K562 (cell line): ENCODE data around the gene ADAMTS2. TPM values are rescaled to one million over a fixed set of nuclear protein-coding genes. Genes with fewer than 3 reads are reported as not detected.

Experiments used
- ATAC-seq: fragments of 200-7000 bp; cut with Tn5 transposase; 3 replicates; pipeline ENCODE4 v1.9.1; 2020; ENCODE audit warnings: moderate library complexity
- BruUV-seq: library from RNA; stranded (reverse); fragments of 400-500 nt; replicated peaks from 2 replicates; lab custom pipeline; 2021; lab: Mats Ljungman, UMichigan
- CTCF ChIA-PET: fragments of 300-600 bp; formaldehyde crosslinking; extraction: SDS; loops from one replicate; lab custom pipeline; 2021; ENCODE audit warnings: low intra/inter-chr PET ratio; lab: Yijun Ruan, JAX
- POLR2A ChIA-PET: fragments of 300-600, 350-650 bp; sonication (Branson Sonifier 250); formaldehyde crosslinking; extraction: SDS; loops from one replicate; lab custom pipeline; 2021; ENCODE audit warnings: antibody characterized with exemption, inconsistent platforms; lab: Yijun Ruan, JAX
- DNase-seq, 4 experiments: peaks; one replicate each; pipeline versions ENCODE4 v3.0.0 to v3.0.0-alpha.2; 2011 to 2018; ENCODE audit warnings: low spot score in 3 of 4, mixed read lengths in 3 of 4; ENCODE audit errors: extremely low read depth in 1 of 4
- FAIRE-seq: peaks from 2 replicates; lab custom pipeline; 2011; peaks lifted over from hg19 to GRCh38; lab: Jason Lieb, UNC
- H2AFZ ChIP-seq: 2 replicates; pipeline ENCODE4 v1.6.0; 2011; ENCODE audit warnings: low read depth, low read length, control low read depth, inconsistent platforms
- H3K27ac ChIP-seq: fragments of 200-600 bp; 3 replicates; pipeline ENCODE4 v1.8.0; 2011; ENCODE audit warnings: low read depth, mild to moderate bottlenecking, control low read depth, inconsistent platforms, low read length, moderate library complexity, mixed read lengths; ENCODE audit errors: extremely low read depth
- H3K27me3 ChIP-seq, 2 experiments: fragments of 300-600 bp in 1 of 2; 2 replicates in 1 of 2; 3 replicates in 1 of 2; pipeline versions ENCODE4 v1.6.0 to v1.8.0; 2011; ENCODE audit warnings: inconsistent platforms in 2 of 2, low read length in 2 of 2, mild to moderate bottlenecking in 1 of 2, mixed read lengths in 1 of 2, moderate library complexity in 1 of 2; ENCODE audit not compliant: control insufficient read depth in 2 of 2, insufficient read depth in 2 of 2
- H3K36me3 ChIP-seq: fragments of 300-600 bp; 3 replicates; pipeline ENCODE4 v1.8.0; 2011; ENCODE audit warnings: mild to moderate bottlenecking, low read length, inconsistent platforms; ENCODE audit not compliant: control insufficient read depth, insufficient read depth
- H3K4me1 ChIP-seq, 2 experiments: fragments of 200-600 bp in 1 of 2; replicated peaks in 1 of 2; 2 replicates in 1 of 2; 3 replicates in 1 of 2; pipeline versions ENCODE4 v1.5.1 to v1.8.0; 2011; ENCODE audit warnings: inconsistent platforms in 2 of 2, low read length in 2 of 2, mild to moderate bottlenecking in 1 of 2, mixed read lengths in 1 of 2, moderate library complexity in 1 of 2; ENCODE audit not compliant: control insufficient read depth in 2 of 2, insufficient read depth in 2 of 2
- H3K4me2 ChIP-seq: 2 replicates; pipeline ENCODE4 v1.6.1; 2011; ENCODE audit warnings: low read length, control low read depth, inconsistent platforms, mixed read lengths; ENCODE audit not compliant: insufficient read depth
- H3K4me3 ChIP-seq: fragments of 200-600 bp; sonication (generic), shearing (Covaris generic); 2 replicates; pipeline ENCODE4 v1.5.1; 2016; ENCODE audit warnings: control low read depth, inconsistent platforms
- H3K79me2 ChIP-seq: fragments of 200-600 bp; 3 replicates; pipeline ENCODE4 v1.8.0; 2011; ENCODE audit warnings: low read length, inconsistent platforms; ENCODE audit not compliant: control insufficient read depth, insufficient read depth
- H3K9ac ChIP-seq, 2 experiments: 2 replicates each; pipeline versions ENCODE4 v1.6.0 to v1.6.1; 2011; ENCODE audit warnings: low read depth in 2 of 2, low read length in 2 of 2, control low read depth in 1 of 2, inconsistent platforms in 1 of 2, mild to moderate bottlenecking in 1 of 2, mixed read lengths in 1 of 2; ENCODE audit not compliant: insufficient read depth in 1 of 2
- H3K9me1 ChIP-seq: one replicate; pipeline ENCODE4 v1.6.0; 2011; ENCODE audit warnings: inconsistent platforms, mild to moderate bottlenecking, low read length, moderate library complexity; ENCODE audit not compliant: control insufficient read depth, insufficient read depth
- H3K9me3 ChIP-seq: replicated peaks from 2 replicates; pipeline ENCODE4 v1.5.1; 2011; ENCODE audit warnings: low read depth, low read length, inconsistent platforms; ENCODE audit not compliant: control insufficient read depth, insufficient read depth
- H4K20me1 ChIP-seq: replicated peaks from 2 replicates; pipeline ENCODE4 v1.6.1; 2011; ENCODE audit warnings: low read length, inconsistent platforms, mixed read lengths; ENCODE audit not compliant: control insufficient read depth, insufficient read depth
- CREM ChIP-seq: IDR thresholded peaks from 2 replicates; pipeline ENCODE4 v1.6.1; 2014; ENCODE audit warnings: antibody characterized with exemption, low read depth
- EHMT2 ChIP-seq: fragments of 450-650 bp; IDR thresholded peaks from 2 replicates; pipeline ENCODE4 v1.6.1; 2018; ENCODE audit warnings: antibody characterized with exemption
- HMGXB4 ChIP-seq: sonication (generic); formaldehyde crosslinking; IDR thresholded peaks from 2 replicates; pipeline ENCODE4 v1.8.1; 2023; ENCODE audit warnings: mild to moderate bottlenecking, missing genetic modification reagents
- SP1 ChIP-seq: sonication (generic); formaldehyde crosslinking; IDR thresholded peaks from 2 replicates; pipeline ENCODE4 v1.8.1; 2022; ENCODE audit warnings: mild to moderate bottlenecking, missing genetic modification reagents
- USF2 ChIP-seq: sonication (generic); formaldehyde crosslinking; IDR thresholded peaks from 2 replicates; pipeline ENCODE4 v1.5.0; 2020; ENCODE audit warnings: missing genetic modification reagents
- WGBS: fragments of 100-300 bp; shearing (Covaris generic); methylation state at CpG from one replicate; pipeline ENCODE4 v1.1.6; 2016; ENCODE audit warnings: low coverage, mixed read lengths; ENCODE audit not compliant: insufficient coverage; ENCODE audit errors: missing lambda C conversion rate; 5-methylcytosine and 5-hydroxymethylcytosine counted together
- in situ Hi-C: fragments of 300-500 bp; cut with MboI; formaldehyde crosslinking; loops from 4 replicates; pipeline ENCODE4 v1.15.0; 2018; ENCODE audit warnings: inconsistent platforms, mixed read lengths
- intact Hi-C: fragments of 100-400 bp; cut with micrococcal nuclease; formaldehyde crosslinking; loops from 2 replicates; pipeline ENCODE4 v1.14.2; 2022
- polyA plus RNA-seq, 8 experiments: library from polyadenylated mRNA; depleted of rRNA in 4 of 8; stranded (reverse) in 5 of 8; unstranded in 3 of 8; fragments of >200 nt; fragmentation: Nextera tagmentation in 2 of 8; fragmentation: Illumina TruSeq in 1 of 8; extraction: Ambion mirVana in 2 of 8; extraction: Trizol in 1 of 8; gene quantifications; 2 replicates each; pipeline versions ENCODE4 v1.2.1 to v1.2.3, GENCODE V29; 2011 to 2014; ENCODE audit warnings: inconsistent platforms in 1 of 8, missing spikeins in 1 of 8
- total RNA-seq, 7 experiments: library from RNA; depleted of rRNA in 6 of 7; stranded (reverse); fragments of >200 nt in 6 of 7; fragmentation: Illumina TruSeq in 2 of 7; extraction: Trizol in 2 of 7; gene quantifications; 2 replicates each; pipeline versions ENCODE4 v1.2.1 to v1.2.3, GENCODE V29; 2011 to 2021; ENCODE audit warnings: low replicate concordance in 1 of 7
- TF ChIP-seq, protein P1 (sequence below), 2 experiments: fragments of 450-650 bp in 1 of 2; sonication (generic) in 1 of 2; formaldehyde crosslinking in 1 of 2; IDR thresholded peaks; 2 replicates each; pipeline versions ENCODE4 v1.7.1 to v1.9.0; 2016 to 2022; ENCODE audit warnings: inconsistent platforms in 1 of 2, mild to moderate bottlenecking in 1 of 2, missing genetic modification reagents in 1 of 2
- TF ChIP-seq, protein P2 (sequence below): sonication (generic); formaldehyde crosslinking; IDR thresholded peaks from 2 replicates; pipeline ENCODE4 v1.9.0; 2022; ENCODE audit warnings: mild to moderate bottlenecking, missing genetic modification reagents

The ADAMTS2 gene
- total and polyA plus RNA-seq, 9 of the 15 experiments (the other 6 are each of a cell fraction or from before 2014, with no cell fraction given): not detected

GRCh38 chr5:179161901-179162300 is 183.4 kb downstream of the ADAMTS2 start (continued):
- TF ChIP-seq HMGXB4 (CRISPR knock-in tag): no peak

GRCh38 chr5:179160584-179160983 is 184.7 kb downstream of the ADAMTS2 start:
- Histone ChIP-seq H3K4me2 (no peak overlapping the region), H3K36me3 (no peaks in the 10 kb centered on the region), H2AFZ (no peak overlapping the region), H3K4me3 (no peak overlapping the region), H3K4me1 (no peaks in the 10 kb centered on the region), H4K20me1 (no peaks in the 10 kb centered on the region), H3K9me3 (no peaks in the 10 kb centered on the region), H3K79me2 (no peaks in the 10 kb centered on the region), H3K27ac (no peak overlapping the region), H3K27me3 (peaks cover 3 to 65% of the 10 kb centered on the region in 2 experiments; a peak in 3 of 5 replicates), H3K9ac (no peak overlapping the region), H3K9me1 (no peaks in the 10 kb centered on the region)
- FAIRE-seq (no peak), ATAC-seq (peak; percentile 41; the same call in 1 of the 3 replicates), DNase-seq (peak in 1 of 4 experiments; percentile 25)
- BruUV-seq: no TSS peak
- intact Hi-C loops (no loop called here), in situ Hi-C loops (no loop called here)
- WGBS: 2% methylated on average over 3 of the region's 3 CpGs
- CTCF ChIA-PET: no interaction called here
- POLR2A ChIA-PET: interaction anchor here (1.1 kb wide), 1 partner anchor 9 kb away, joined by 3 read pairs; no protein-coding TSS in a partner anchor
- no peak for TF ChIP-seq SP1 (CRISPR knock-in tag)
- TF ChIP-seq EHMT2: 0 out of 2 replicates have a peak, but pooled peaks have one; percentile 13
- TF ChIP-seq USF2 (CRISPR knock-in tag): peak; percentile 67
- TF ChIP-seq, protein P1, sequence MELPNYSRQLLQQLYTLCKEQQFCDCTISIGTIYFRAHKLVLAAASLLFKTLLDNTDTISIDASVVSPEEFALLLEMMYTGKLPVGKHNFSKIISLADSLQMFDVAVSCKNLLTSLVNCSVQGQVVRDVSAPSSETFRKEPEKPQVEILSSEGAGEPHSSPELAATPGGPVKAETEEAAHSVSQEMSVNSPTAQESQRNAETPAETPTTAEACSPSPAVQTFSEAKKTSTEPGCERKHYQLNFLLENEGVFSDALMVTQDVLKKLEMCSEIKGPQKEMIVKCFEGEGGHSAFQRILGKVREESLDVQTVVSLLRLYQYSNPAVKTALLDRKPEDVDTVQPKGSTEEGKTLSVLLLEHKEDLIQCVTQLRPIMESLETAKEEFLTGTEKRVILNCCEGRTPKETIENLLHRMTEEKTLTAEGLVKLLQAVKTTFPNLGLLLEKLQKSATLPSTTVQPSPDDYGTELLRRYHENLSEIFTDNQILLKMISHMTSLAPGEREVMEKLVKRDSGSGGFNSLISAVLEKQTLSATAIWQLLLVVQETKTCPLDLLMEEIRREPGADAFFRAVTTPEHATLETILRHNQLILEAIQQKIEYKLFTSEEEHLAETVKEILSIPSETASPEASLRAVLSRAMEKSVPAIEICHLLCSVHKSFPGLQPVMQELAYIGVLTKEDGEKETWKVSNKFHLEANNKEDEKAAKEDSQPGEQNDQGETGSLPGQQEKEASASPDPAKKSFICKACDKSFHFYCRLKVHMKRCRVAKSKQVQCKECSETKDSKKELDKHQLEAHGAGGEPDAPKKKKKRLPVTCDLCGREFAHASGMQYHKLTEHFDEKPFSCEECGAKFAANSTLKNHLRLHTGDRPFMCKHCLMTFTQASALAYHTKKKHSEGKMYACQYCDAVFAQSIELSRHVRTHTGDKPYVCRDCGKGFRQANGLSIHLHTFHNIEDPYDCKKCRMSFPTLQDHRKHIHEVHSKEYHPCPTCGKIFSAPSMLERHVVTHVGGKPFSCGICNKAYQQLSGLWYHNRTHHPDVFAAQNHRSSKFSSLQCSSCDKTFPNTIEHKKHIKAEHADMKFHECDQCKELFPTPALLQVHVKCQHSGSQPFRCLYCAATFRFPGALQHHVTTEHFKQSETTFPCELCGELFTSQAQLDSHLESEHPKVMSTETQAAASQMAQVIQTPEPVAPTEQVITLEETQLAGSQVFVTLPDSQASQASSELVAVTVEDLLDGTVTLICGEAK (IDR thresholded peaks at IDR 0.05): peak; percentile 67
- TF ChIP-seq, protein P1 (CRISPR knock-in tag; IDR thresholded peaks at IDR 0.05): no peak
- TF ChIP-seq, protein P2, sequence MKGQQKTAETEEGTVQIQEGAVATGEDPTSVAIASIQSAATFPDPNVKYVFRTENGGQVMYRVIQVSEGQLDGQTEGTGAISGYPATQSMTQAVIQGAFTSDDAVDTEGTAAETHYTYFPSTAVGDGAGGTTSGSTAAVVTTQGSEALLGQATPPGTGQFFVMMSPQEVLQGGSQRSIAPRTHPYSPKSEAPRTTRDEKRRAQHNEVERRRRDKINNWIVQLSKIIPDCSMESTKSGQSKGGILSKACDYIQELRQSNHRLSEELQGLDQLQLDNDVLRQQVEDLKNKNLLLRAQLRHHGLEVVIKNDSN (CRISPR knock-in tag): peak; percentile 53; the same call in 1 of the 2 replicates
- TF ChIP-seq CREM: no peak
